Large intestine (tissue), 3 donors: ENCODE measurements around the gene AK5. TPM values are rescaled to one million over a fixed set of nuclear protein-coding genes. Genes with fewer than 3 reads are reported as not detected.

Experiments used
- DNase-seq, 2 donors: peaks; one replicate each; pipeline versions ENCODE4 v3.0.0 to v3.0.0-alpha.2; 2013
- H3K27ac ChIP-seq: one replicate; pipeline ENCODE4 v1.5.1; 2013; ENCODE audit warnings: low read length
- H3K27me3 ChIP-seq: 2 replicates; pipeline ENCODE4 v1.6.1; 2013; ENCODE audit warnings: low read length; ENCODE audit not compliant: control insufficient read depth, insufficient read depth
- H3K36me3 ChIP-seq: 2 replicates; pipeline ENCODE4 v1.6.1; 2013; ENCODE audit warnings: low read length; ENCODE audit not compliant: control insufficient read depth, insufficient read depth
- H3K4me1 ChIP-seq: one replicate; pipeline ENCODE4 v1.6.1; 2013; ENCODE audit warnings: low read length; ENCODE audit not compliant: control insufficient read depth, insufficient read depth
- H3K4me3 ChIP-seq: one replicate; pipeline ENCODE4 v1.5.1; 2013; ENCODE audit warnings: low read length
- H3K9me3 ChIP-seq: one replicate; pipeline ENCODE4 v1.6.1; 2013; ENCODE audit warnings: mild to moderate bottlenecking, low read depth, low read length, moderate library complexity; ENCODE audit not compliant: control insufficient read depth
- WGBS: methylation state at CpG from one replicate; pipeline ENCODE4 v1.1.5; 2013; ENCODE audit warnings: low lambda C conversion rate; ENCODE audit not compliant: insufficient coverage; 5-methylcytosine and 5-hydroxymethylcytosine counted together
- polyA plus RNA-seq: library from polyadenylated mRNA; unstranded; fragments of 120-200 nt; gene quantifications from one replicate; pipeline ENCODE4 v1.2.1, GENCODE V29; 2013

The AK5 gene
- polyA plus RNA-seq, 1 donor = 4.2 TPM

- peak; percentile 71 to 81 for DNase-seq
Observed at GRCh38 chr1:77467021-77467595, 185.3 kb downstream of the AK5 start.

GRCh38 chr1:77467741-77468140, 185.9 kb downstream of the AK5 start:
- Histone ChIP-seq H3K27me3 (no peaks in the 10 kb centered on the region), H3K4me3 (no peak overlapping the region), H3K36me3 (no peaks in the 10 kb centered on the region), H3K4me1 (peaks cover 10% of the 10 kb centered on the region), H3K27ac (peak overlapping the region; percentile 66), H3K9me3 (no peaks in the 10 kb centered on the region)
- WGBS = no CpG with 5 or more reads among the region's 2 CpGs
- DNase-seq = peak in 1 of 2 donors; percentile 18

More at GRCh38 chr1:77467021-77467595, 185.3 kb downstream of the AK5 start:
- no peaks in the 10 kb centered on the region for H3K36me3 ChIP-seq
- H3K4me3 ChIP-seq = no peak overlapping the region
- H3K4me1 ChIP-seq = peaks cover 10% of the 10 kb centered on the region
- H3K9me3 ChIP-seq = no peaks in the 10 kb centered on the region
- peak overlapping the region; percentile 66 for H3K27ac ChIP-seq
- 100% methylated on average over 1 of the region's 2 CpGs for WGBS
- H3K27me3 ChIP-seq = no peaks in the 10 kb centered on the region

GRCh38 chr1:77468257-77468948, 186.6 kb downstream of the AK5 start:
- 71% methylated on average over 1 of the region's 4 CpGs for WGBS
- Histone ChIP-seq H3K9me3 (no peaks in the 10 kb centered on the region), H3K36me3 (no peaks in the 10 kb centered on the region), H3K4me1 (peaks cover 10% of the 10 kb centered on the region), H3K27me3 (no peaks in the 10 kb centered on the region), H3K27ac (no peak overlapping the region), H3K4me3 (no peak overlapping the region)
- DNase-seq = no peak

- Histone ChIP-seq H3K4me1 (peaks cover 10% of the 10 kb centered on the region), H3K36me3 (no peaks in the 10 kb centered on the region), H3K4me3 (no peak overlapping the region), H3K27ac (no peak overlapping the region), H3K9me3 (no peaks in the 10 kb centered on the region), H3K27me3 (no peaks in the 10 kb centered on the region)
- 70% methylated on average over 2 of the region's 5 CpGs for WGBS
- no peak for DNase-seq
Observed at GRCh38 chr1:77468949-77469710, 187.3 kb downstream of the AK5 start.

GRCh38 chr1:77471691-77472090, 189.9 kb downstream of the AK5 start:
- Histone ChIP-seq H3K36me3 (no peaks in the 10 kb centered on the region), H3K4me1 (peaks cover 5% of the 10 kb centered on the region), H3K27ac (no peak overlapping the region), H3K9me3 (no peaks in the 10 kb centered on the region), H3K4me3 (no peak overlapping the region), H3K27me3 (no peaks in the 10 kb centered on the region)
- 80% methylated on average over 1 of the region's 2 CpGs for WGBS
- no peak for DNase-seq

- no peaks in the 10 kb centered on the region for H3K9me3 ChIP-seq
- 63% methylated on average over 1 of the region's 3 CpGs for WGBS
- DNase-seq = no peak
- H3K4me1 ChIP-seq = no peaks in the 10 kb centered on the region
- no peak overlapping the region for H3K4me3 ChIP-seq
- H3K36me3 ChIP-seq = no peaks in the 10 kb centered on the region
- H3K27me3 ChIP-seq = no peaks in the 10 kb centered on the region
- no peak overlapping the region for H3K27ac ChIP-seq
Observed at GRCh38 chr1:77473690-77474089, 191.9 kb downstream of the AK5 start.

- WGBS = 11% methylated on average over 1 of the region's 1 CpG
- Histone ChIP-seq H3K9me3 (no peaks in the 10 kb centered on the region), H3K36me3 (no peaks in the 10 kb centered on the region), H3K4me1 (no peaks in the 10 kb centered on the region), H3K4me3 (no peak overlapping the region), H3K27ac (no peak overlapping the region), H3K27me3 (no peaks in the 10 kb centered on the region)
- DNase-seq = peak in 1 of 2 donors; percentile 49
Observed at GRCh38 chr1:77475641-77476040, 193.8 kb downstream of the AK5 start.

- no peak overlapping the region for H3K4me3 ChIP-seq
- H3K9me3 ChIP-seq = no peaks in the 10 kb centered on the region
- H3K36me3 ChIP-seq = no peaks in the 10 kb centered on the region
- H3K27ac ChIP-seq = no peak overlapping the region
- no peak for DNase-seq
- no peaks in the 10 kb centered on the region for H3K27me3 ChIP-seq
- no peaks in the 10 kb centered on the region for H3K4me1 ChIP-seq
- WGBS = 67% methylated on average over 1 of the region's 7 CpGs
Observed at GRCh38 chr1:77476475-77476874, 194.7 kb downstream of the AK5 start.

- H3K36me3 ChIP-seq = no peaks in the 10 kb centered on the region
- no peaks in the 10 kb centered on the region for H3K9me3 ChIP-seq
- H3K4me3 ChIP-seq = no peak overlapping the region
- no peak overlapping the region for H3K27ac ChIP-seq
- H3K27me3 ChIP-seq = no peaks in the 10 kb centered on the region
- WGBS = no CpG with 5 or more reads among the region's 1 CpG
- DNase-seq = no peak
- H3K4me1 ChIP-seq = no peaks in the 10 kb centered on the region
Observed at GRCh38 chr1:77484334-77484733, 202.5 kb downstream of the AK5 start.

GRCh38 chr1:77484926-77485325, 203.1 kb downstream of the AK5 start:
- WGBS = 50% methylated on average over 1 of the region's 2 CpGs
- Histone ChIP-seq H3K9me3 (no peaks in the 10 kb centered on the region), H3K36me3 (no peaks in the 10 kb centered on the region), H3K4me1 (no peaks in the 10 kb centered on the region), H3K4me3 (no peak overlapping the region), H3K27me3 (no peaks in the 10 kb centered on the region), H3K27ac (no peak overlapping the region)
- no peak for DNase-seq
